ENCODE data around the gene CELF4.

CELF4 gene

DNA sequence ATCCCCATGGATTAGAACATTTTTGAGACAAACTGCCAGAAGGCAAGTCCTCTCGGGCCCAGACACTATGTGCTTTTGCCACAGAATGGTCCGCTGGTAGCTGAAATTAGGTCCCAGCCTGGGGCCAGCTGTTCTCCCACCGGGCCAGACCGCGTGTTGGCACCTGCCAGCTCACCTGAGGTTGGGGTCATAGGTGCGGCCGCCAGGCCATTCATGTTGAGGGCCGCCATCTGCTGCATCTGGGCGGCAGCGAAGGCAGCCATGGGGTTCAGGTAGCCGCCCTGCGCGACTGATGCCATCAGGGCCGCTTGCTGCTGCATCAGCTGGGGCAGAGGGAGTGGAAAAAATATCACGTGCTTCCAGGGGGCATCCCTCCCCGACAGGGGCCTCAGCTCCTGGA lies 292.8 kb downstream of the CELF4 start:
- no peak for DNase-seq (ENCODE audit: low spot score)
- Histone ChIP-seq H3K27ac (no peak overlapping the region), H3K4me3 (no peak overlapping the region)
- TF ChIP-seq, protein P1, sequence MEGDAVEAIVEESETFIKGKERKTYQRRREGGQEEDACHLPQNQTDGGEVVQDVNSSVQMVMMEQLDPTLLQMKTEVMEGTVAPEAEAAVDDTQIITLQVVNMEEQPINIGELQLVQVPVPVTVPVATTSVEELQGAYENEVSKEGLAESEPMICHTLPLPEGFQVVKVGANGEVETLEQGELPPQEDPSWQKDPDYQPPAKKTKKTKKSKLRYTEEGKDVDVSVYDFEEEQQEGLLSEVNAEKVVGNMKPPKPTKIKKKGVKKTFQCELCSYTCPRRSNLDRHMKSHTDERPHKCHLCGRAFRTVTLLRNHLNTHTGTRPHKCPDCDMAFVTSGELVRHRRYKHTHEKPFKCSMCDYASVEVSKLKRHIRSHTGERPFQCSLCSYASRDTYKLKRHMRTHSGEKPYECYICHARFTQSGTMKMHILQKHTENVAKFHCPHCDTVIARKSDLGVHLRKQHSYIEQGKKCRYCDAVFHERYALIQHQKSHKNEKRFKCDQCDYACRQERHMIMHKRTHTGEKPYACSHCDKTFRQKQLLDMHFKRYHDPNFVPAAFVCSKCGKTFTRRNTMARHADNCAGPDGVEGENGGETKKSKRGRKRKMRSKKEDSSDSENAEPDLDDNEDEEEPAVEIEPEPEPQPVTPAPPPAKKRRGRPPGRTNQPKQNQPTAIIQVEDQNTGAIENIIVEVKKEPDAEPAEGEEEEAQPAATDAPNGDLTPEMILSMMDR (IDR thresholded peaks at IDR 0.05) = no peak

DNA sequence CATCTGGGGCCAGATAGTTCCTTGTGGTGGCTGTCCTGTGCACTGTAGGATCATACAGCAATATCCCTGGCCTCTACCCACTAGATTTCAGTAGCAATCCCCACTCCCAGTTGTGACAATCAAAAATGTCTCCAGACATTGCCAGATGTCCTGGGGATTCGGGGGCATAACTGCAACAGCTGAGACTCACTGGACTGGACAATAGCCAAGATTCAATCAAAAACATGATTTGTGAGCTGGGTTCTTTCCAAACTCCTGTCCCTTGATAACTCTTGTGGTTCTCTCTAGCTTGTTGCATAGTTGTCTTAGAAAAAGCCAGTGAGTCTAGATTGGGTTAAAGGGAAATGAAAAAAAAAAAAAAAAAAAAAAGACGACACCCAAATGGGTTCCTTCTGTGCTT lies 293.4 kb downstream of the CELF4 start:
- DNase-seq (ENCODE audit: low spot score) = no peak
- TF ChIP-seq, protein P1 (IDR thresholded peaks at IDR 0.05) = no peak
- no peak overlapping the region for H3K27ac ChIP-seq
- H3K4me3 ChIP-seq = no peak overlapping the region

DNA sequence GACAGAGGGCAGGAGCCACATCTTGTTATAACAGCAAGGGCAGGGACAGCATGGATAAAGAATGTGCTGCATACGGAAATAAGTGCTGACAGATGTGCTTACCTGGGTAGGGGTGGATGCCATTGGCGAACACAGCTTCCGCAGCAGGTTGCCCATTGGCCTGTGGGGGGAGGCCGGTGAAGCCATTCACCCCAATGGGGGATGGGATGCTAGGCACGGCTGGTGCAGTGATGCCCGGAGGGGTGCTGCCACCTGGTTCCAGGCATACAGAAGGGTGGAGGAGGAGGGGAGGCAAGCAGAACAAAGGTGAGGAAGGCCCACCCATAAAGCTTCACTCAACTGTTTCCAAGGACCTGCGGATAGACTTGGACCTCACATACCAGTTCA lies 294.9 kb downstream of the CELF4 start:
- no peak for DNase-seq (ENCODE audit: low spot score)

DNA sequence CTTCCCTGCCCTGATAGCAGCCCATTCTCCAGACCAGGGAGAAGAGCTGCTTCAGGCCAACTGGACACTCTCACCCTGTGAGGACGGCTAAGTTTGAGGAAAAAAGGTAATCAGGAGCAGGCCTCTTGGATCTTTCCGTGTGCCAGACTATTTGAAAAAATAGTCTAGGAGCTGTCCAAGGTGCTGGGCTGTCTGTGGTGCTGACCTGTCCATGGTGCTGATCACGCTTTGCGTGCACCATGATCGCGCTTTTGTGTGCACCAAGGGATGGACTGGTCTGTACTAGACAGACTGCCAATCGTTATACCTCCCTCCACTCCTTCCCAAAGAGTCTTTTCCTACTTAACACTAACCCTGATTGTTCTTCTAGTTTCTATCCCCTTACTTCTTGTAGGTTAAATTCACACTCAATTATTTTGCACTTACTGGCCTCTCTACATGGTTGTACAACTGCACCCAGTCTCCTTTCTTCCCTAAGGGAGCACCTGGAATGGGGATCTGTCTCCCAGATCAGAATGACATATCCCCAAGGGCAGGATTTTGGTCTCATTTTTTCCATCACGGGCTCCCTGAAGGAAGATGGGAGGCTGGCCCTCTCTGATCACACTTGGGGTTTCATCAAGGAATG lies 295.4 kb downstream of the CELF4 start:
- DNase-seq (ENCODE audit: low spot score) = no peak
- TF ChIP-seq, protein P1 (IDR thresholded peaks at IDR 0.05) = no peak
- Histone ChIP-seq H3K27ac (no peak overlapping the region), H3K4me3 (no peak overlapping the region)

More for the DNA sequence above, 294.9 kb downstream of the CELF4 start:
- TF ChIP-seq, protein P1 (IDR thresholded peaks at IDR 0.05) = no peak
- Histone ChIP-seq H3K4me3 (no peak overlapping the region), H3K27ac (no peak overlapping the region)

DNA sequence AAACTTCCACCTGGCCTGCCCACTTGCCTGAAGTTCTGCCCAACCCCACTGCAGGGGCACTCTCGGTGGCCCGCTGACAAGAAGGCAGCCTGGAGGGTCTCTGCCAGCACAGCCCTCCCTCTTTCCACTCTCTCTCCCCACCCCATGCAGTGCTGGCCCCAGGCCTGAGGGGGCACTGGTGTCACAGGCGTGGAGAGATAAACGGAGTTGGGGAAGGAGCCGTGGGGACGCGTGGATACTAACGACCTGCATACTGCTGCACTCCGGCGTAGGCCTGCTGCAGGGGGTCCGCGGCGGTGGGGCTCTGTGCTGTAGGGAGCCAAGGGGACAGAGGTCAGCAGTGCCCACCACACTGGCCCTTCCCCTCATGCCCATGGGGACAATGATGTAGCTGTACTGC lies 299.3 kb downstream of the CELF4 start:
- TF ChIP-seq, protein P1 (IDR thresholded peaks at IDR 0.05) = no peak
- H3K27ac ChIP-seq = no peak overlapping the region
- no peak overlapping the region for H3K4me3 ChIP-seq
- DNase-seq (ENCODE audit: low spot score) = no peak

DNA sequence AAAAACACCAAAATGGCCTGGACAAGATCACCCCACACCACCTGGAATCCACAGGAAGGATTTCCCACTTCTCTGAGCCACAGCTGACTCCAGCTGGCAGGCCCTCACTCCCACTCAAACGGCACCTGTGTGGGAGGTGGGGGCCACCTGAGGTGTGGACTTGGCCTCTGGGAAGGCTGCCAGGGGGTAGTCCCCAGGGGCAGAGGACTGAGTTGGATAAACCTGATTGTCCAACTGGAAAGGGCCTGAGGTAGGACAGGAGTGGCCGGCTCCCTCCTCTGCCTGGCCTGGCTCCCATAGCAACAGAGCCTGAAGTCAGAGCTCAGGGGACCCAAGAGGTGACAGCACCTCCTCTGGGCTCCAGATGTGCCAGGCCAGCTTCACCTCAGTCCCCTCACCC lies 300.2 kb downstream of the CELF4 start:
- Histone ChIP-seq H3K27ac (no peak overlapping the region), H3K4me3 (no peak overlapping the region)
- DNase-seq (ENCODE audit: low spot score) = no peak
- TF ChIP-seq, protein P1 (IDR thresholded peaks at IDR 0.05) = no peak

DNA sequence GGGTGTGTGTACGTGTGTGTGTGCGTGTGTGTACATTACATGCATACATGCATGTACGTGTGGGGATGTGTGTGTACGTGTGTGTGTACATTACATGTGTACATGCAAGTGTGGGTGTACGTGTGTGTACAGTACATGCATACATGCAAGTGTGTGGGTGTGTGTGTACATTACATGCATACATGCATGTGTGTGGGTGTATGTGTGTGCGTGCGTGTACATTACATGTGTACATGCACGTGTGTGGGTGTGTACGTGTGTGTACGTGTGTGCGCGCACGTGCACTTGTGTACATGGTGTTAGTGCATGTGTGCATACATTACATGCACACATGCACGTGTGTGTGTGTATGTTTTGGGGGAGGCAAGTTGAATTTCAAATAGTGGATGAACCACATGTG lies 300.6 kb downstream of the CELF4 start:
- TF ChIP-seq, protein P1 (IDR thresholded peaks at IDR 0.05) = no peak
- H3K4me3 ChIP-seq = no peak overlapping the region
- DNase-seq (ENCODE audit: low spot score) = no peak
- no peak overlapping the region for H3K27ac ChIP-seq

Data from coronary artery (tissue), 2 donors.